Measurements from ENCODE around the gene RTL1.
A peak's percentile ranks its signal among the peaks of the same experiment; 100 is the strongest.

Gene RTL1

DNA sequence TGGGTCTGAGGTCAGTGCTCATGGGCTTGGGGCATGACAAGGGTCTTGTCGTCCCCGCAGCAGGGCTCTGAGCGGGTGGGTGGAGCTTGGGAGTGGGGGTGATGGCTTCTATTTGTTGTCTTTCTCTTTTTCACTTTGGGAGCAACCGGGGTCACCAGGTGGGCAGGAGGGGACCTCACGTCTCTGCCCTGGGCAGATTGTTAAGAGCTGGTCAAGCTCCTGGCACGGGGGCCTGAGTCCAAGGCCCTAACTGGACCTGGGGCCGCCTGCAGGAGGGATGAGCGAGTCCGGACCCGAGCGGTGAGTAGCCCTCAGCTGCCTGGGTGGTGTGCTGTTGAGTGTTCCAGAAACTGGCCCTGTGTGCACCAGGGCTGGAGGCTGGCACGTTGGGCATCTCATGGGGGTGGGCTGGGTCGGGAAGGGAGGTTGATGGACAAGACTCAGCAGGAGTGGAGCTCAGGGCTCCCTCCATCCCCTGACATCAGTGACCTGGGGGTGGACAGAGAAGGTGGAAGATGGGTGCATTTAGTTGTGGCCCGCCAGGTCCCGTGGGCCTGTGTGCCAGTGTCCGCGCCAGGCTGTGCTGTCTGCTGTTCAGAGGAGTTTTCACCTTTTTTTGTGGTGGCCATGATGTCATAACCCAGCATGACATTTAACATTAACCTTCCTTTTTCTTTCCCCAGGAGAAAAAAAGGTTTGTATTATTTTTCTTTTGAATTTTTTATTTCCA is 27.5 kb downstream of the RTL1 start:
- no peak overlapping the region for H3K4me3 ChIP-seq (ENCODE audit: control insufficient read depth in 1 of 7, extremely low read depth in 1 of 7, insufficient read depth in 4 of 7, low read depth in 2 of 7, low read length in 6 of 7)
- 89% methylated on average over 7 of the region's 17 CpGs for WGBS (ENCODE audit: insufficient coverage)
- peaks cover 0 to under 1% (median 0%) of the 10 kb centered on the region in 5 experiments for H3K9me3 ChIP-seq (ENCODE audit: control extremely low read depth in 1 of 5, control insufficient read depth in 4 of 5, insufficient read depth in 2 of 5, low read depth in 1 of 5, low read length in 4 of 5)
- peaks cover 0 to 6% (median 0%) of the 10 kb centered on the region in 4 experiments for H3K4me1 ChIP-seq (ENCODE audit: control extremely low read depth in 1 of 4, control insufficient read depth in 4 of 4, insufficient read depth in 4 of 4, low read length in 3 of 4)
- CTCF ChIA-PET: no interaction called here
- no peak overlapping the region for H3K27ac ChIP-seq (ENCODE audit: insufficient read depth in 1 of 2, low read depth in 1 of 2, low read length in 2 of 2, poor library complexity in 1 of 2, severe bottlenecking in 2 of 2)
- no peak for DNase-seq
- H3K36me3 ChIP-seq (ENCODE audit: control insufficient read depth in 4 of 4, insufficient read depth in 4 of 4, low read length in 3 of 4): no peaks in the 10 kb centered on the region
- no peaks in the 10 kb centered on the region for H3K27me3 ChIP-seq (replicated peaks in 2 of 5; ENCODE audit: control insufficient read depth in 4 of 5, insufficient read depth in 5 of 5, low read length in 4 of 5)
- POLR2A ChIA-PET: interaction anchor here (0.6 kb wide), 1 partner anchor 235 kb away, joined by 3 read pairs; no protein-coding TSS in a partner anchor

DNA sequence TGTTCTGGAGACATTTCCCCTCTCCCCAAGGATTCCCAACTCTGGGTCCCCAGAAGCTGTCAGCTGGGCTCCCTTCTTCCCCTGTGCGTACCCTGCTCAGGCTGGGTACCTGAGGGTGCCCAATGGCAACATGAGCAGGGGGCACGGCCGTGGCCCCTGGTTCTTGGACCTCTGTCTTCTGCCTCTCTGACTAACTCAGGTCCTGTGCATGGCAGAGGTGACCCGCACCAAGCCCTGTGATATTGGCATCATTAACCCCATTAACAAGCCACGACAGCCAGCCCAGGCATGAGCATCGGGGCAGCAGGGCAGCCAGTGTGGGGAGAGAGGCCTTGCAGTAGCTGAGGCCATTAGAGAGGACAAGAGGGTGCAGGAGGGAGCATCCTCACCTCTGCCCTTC is 28.4 kb downstream of the RTL1 start:
- ChIA-PET POLR2A (no interaction called here), CTCF (no interaction called here)
- Histone ChIP-seq H3K27me3 (replicated peaks in 2 of 5; ENCODE audit: control insufficient read depth in 4 of 5, insufficient read depth in 5 of 5, low read length in 4 of 5) (no peaks in the 10 kb centered on the region), H3K4me3 (ENCODE audit: control insufficient read depth in 1 of 7, extremely low read depth in 1 of 7, insufficient read depth in 4 of 7, low read depth in 2 of 7, low read length in 6 of 7) (no peak overlapping the region), H3K4me1 (ENCODE audit: control extremely low read depth in 1 of 4, control insufficient read depth in 4 of 4, insufficient read depth in 4 of 4, low read length in 3 of 4) (peaks cover 0 to 6% (median 0%) of the 10 kb centered on the region in 4 experiments), H3K27ac (ENCODE audit: insufficient read depth in 1 of 2, low read depth in 1 of 2, low read length in 2 of 2, poor library complexity in 1 of 2, severe bottlenecking in 2 of 2) (no peak overlapping the region), H3K9me3 (ENCODE audit: control extremely low read depth in 1 of 5, control insufficient read depth in 4 of 5, insufficient read depth in 2 of 5, low read depth in 1 of 5, low read length in 4 of 5) (no peaks in the 10 kb centered on the region), H3K36me3 (ENCODE audit: control insufficient read depth in 4 of 4, insufficient read depth in 4 of 4, low read length in 3 of 4) (no peaks in the 10 kb centered on the region)
- WGBS (ENCODE audit: insufficient coverage): 98% methylated on average over 6 of the region's 6 CpGs
- DNase-seq: no peak

GRCh38 chr14:100874411-100875091 is 29.0 kb downstream of the RTL1 start:
- Histone ChIP-seq H3K36me3 (ENCODE audit: control insufficient read depth in 4 of 4, insufficient read depth in 4 of 4, low read length in 3 of 4) (no peaks in the 10 kb centered on the region), H3K4me1 (ENCODE audit: control extremely low read depth in 1 of 4, control insufficient read depth in 4 of 4, insufficient read depth in 4 of 4, low read length in 3 of 4) (peaks cover 0 to 5% (median 0%) of the 10 kb centered on the region in 4 experiments), H3K9me3 (ENCODE audit: control extremely low read depth in 1 of 5, control insufficient read depth in 4 of 5, insufficient read depth in 2 of 5, low read depth in 1 of 5, low read length in 4 of 5) (no peaks in the 10 kb centered on the region), H3K27ac (ENCODE audit: insufficient read depth in 1 of 2, low read depth in 1 of 2, low read length in 2 of 2, poor library complexity in 1 of 2, severe bottlenecking in 2 of 2) (no peak overlapping the region), H3K27me3 (replicated peaks in 2 of 5; ENCODE audit: control insufficient read depth in 4 of 5, insufficient read depth in 5 of 5, low read length in 4 of 5) (no peaks in the 10 kb centered on the region), H3K4me3 (ENCODE audit: control insufficient read depth in 1 of 7, extremely low read depth in 1 of 7, insufficient read depth in 4 of 7, low read depth in 2 of 7, low read length in 6 of 7) (no peak overlapping the region)
- POLR2A ChIA-PET: no interaction called here
- WGBS (ENCODE audit: insufficient coverage): 93% methylated on average over 20 of the region's 21 CpGs
- DNase-seq: no peak
- CTCF ChIA-PET: no interaction called here

DNA sequence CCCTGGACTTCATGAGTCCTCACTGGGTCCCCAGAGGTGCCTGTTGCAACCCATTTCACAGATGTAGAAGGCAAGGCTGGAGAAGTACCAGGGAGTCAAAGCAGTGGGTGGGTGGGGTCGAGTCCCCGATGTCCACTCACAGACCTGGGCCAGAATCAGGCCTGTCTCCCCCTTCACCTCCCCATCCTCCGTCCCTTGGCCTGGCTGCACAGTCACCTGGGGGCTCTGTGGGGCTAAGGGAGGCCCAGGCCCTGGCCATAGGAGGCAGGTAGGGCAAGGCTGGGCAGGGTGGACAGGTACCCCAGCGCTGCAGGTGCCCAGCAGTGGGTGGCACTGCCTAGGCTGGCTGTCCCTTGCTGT is 29.5 kb downstream of the RTL1 start:
- Histone ChIP-seq H3K9me3 (ENCODE audit: control extremely low read depth in 1 of 5, control insufficient read depth in 4 of 5, insufficient read depth in 2 of 5, low read depth in 1 of 5, low read length in 4 of 5) (no peaks in the 10 kb centered on the region), H3K4me1 (ENCODE audit: control extremely low read depth in 1 of 4, control insufficient read depth in 4 of 4, insufficient read depth in 4 of 4, low read length in 3 of 4) (peaks cover 0 to under 1% (median 0%) of the 10 kb centered on the region in 4 experiments), H3K27me3 (replicated peaks in 2 of 5; ENCODE audit: control insufficient read depth in 4 of 5, insufficient read depth in 5 of 5, low read length in 4 of 5) (no peaks in the 10 kb centered on the region), H3K4me3 (ENCODE audit: control insufficient read depth in 1 of 7, extremely low read depth in 1 of 7, insufficient read depth in 4 of 7, low read depth in 2 of 7, low read length in 6 of 7) (no peak overlapping the region), H3K36me3 (ENCODE audit: control insufficient read depth in 4 of 4, insufficient read depth in 4 of 4, low read length in 3 of 4) (no peaks in the 10 kb centered on the region), H3K27ac (ENCODE audit: insufficient read depth in 1 of 2, low read depth in 1 of 2, low read length in 2 of 2, poor library complexity in 1 of 2, severe bottlenecking in 2 of 2) (no peak overlapping the region)
- CTCF ChIA-PET: no interaction called here
- DNase-seq: no peak
- POLR2A ChIA-PET: no interaction called here
- 100% methylated on average over 1 of the region's 4 CpGs for WGBS (ENCODE audit: insufficient coverage)

DNA sequence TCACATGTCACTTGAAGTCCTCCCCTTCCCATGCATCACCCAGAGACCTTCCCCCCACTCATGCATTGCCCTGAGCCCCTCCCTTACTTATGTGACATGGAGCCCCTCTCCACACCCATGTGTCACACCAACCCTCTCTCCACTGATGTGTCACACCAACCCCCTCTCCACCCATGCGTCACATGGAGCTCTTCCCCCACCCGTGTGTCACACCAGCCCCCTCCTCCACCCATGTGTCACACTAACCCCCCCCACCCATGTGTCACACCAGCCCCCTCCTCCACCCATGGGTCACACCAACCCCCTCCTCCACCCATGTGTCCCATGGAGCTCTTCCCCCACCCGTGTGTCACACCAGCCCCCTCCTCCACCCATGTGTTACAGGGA is 30.4 kb downstream of the RTL1 start:
- Histone ChIP-seq H3K27me3 (replicated peaks in 2 of 5; ENCODE audit: control insufficient read depth in 4 of 5, insufficient read depth in 5 of 5, low read length in 4 of 5) (no peaks in the 10 kb centered on the region), H3K4me3 (ENCODE audit: control insufficient read depth in 1 of 7, extremely low read depth in 1 of 7, insufficient read depth in 4 of 7, low read depth in 2 of 7, low read length in 6 of 7) (no peak overlapping the region), H3K9me3 (ENCODE audit: control extremely low read depth in 1 of 5, control insufficient read depth in 4 of 5, insufficient read depth in 2 of 5, low read depth in 1 of 5, low read length in 4 of 5) (no peaks in the 10 kb centered on the region), H3K4me1 (ENCODE audit: control extremely low read depth in 1 of 4, control insufficient read depth in 4 of 4, insufficient read depth in 4 of 4, low read length in 3 of 4) (no peaks in the 10 kb centered on the region), H3K27ac (ENCODE audit: insufficient read depth in 1 of 2, low read depth in 1 of 2, low read length in 2 of 2, poor library complexity in 1 of 2, severe bottlenecking in 2 of 2) (no peak overlapping the region), H3K36me3 (ENCODE audit: control insufficient read depth in 4 of 4, insufficient read depth in 4 of 4, low read length in 3 of 4) (no peaks in the 10 kb centered on the region)
- ChIA-PET POLR2A (no interaction called here), CTCF (no interaction called here)
- WGBS (ENCODE audit: insufficient coverage): 0% methylated on average over 1 of the region's 3 CpGs
- peak in 1 of 3 donors; percentile 15 for DNase-seq

DNA sequence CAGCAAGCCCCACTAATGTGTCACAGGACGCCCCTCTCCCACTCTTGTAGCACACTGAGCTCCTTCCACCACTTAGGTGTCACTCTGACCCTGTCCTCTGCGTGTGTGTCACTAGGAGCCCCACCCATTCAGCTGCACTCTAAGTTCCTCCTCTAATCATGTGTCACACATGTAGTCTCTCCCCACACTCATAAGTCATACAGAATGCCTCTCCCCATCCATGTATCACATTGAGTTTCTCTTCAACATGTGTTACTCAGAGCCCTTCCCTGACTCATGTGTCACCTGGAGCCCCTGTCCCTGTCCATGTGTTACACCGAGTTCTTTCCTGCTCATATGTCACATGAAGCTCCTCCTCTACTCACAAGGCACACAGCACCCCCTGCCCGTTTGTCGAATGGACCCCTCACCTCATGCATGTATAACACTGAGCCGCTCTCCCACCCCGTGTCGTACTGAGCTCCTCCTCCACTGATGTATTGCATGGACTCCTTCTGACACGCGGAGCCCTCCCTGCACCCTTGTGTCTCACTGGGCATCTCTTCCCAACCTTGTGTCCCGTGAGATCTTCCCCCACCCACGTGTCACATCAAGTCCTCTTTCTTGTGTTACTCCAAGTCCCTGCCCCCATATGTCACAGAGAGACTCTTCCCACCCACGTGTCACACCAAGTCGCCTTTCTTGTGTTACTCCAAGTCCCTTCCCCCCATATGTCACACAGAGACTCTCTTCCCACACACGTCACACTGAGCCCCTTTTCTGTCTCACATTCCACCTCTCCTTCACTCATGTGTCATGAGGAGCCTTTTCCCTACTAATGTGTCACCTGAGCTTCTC is 31.0 kb downstream of the RTL1 start:
- DNase-seq: peak in 2 of 3 donors; percentile 22 to 56
- ChIA-PET CTCF (no interaction called here), POLR2A (no interaction called here)
- Histone ChIP-seq H3K27ac (ENCODE audit: insufficient read depth in 1 of 2, low read depth in 1 of 2, low read length in 2 of 2, poor library complexity in 1 of 2, severe bottlenecking in 2 of 2) (no peak overlapping the region), H3K27me3 (replicated peaks in 2 of 5; ENCODE audit: control insufficient read depth in 4 of 5, insufficient read depth in 5 of 5, low read length in 4 of 5) (no peaks in the 10 kb centered on the region), H3K4me3 (ENCODE audit: control insufficient read depth in 1 of 7, extremely low read depth in 1 of 7, insufficient read depth in 4 of 7, low read depth in 2 of 7, low read length in 6 of 7) (no peak overlapping the region), H3K9me3 (ENCODE audit: control extremely low read depth in 1 of 5, control insufficient read depth in 4 of 5, insufficient read depth in 2 of 5, low read depth in 1 of 5, low read length in 4 of 5) (no peaks in the 10 kb centered on the region), H3K4me1 (ENCODE audit: control extremely low read depth in 1 of 4, control insufficient read depth in 4 of 4, insufficient read depth in 4 of 4, low read length in 3 of 4) (no peaks in the 10 kb centered on the region), H3K36me3 (ENCODE audit: control insufficient read depth in 4 of 4, insufficient read depth in 4 of 4, low read length in 3 of 4) (no peaks in the 10 kb centered on the region)
- 91% methylated on average over 15 of the region's 15 CpGs for whole genome bisulfite sequencing (ENCODE audit: insufficient coverage)

All from common myeloid progenitor, CD34-positive (primary cell).